GM21786 (cell line): Measurements from ENCODE around the gene WIF1.

Experiments used
- ATAC-seq: cut with Tn5 transposase; IDR thresholded peaks from one replicate; pipeline ENCODE4 v1.9.1; 2021; ENCODE audit not compliant: unreplicated experiment

The WIF1 gene

DNA sequence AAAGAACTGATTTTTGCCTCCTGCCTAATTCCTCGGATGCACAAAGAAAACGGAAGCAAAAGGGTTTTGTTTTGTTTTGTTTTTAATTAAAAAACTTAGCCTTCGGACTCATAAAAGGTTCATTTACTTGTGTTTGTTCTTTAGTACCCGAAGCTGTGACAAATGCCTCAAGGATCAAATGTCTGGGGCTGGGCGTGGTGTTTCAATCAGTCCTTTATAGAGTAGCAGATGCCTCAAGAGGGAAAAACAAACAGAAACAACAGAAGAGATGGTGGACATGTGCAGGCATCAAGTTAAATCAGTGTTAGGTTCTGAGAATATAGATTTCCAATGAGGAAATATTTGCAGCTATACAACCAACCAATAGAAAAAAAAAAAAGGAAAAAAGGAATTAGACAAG lies 1.6 kb upstream of the WIF1 start:
- no peak for ATAC-seq

- no peak for ATAC-seq
Observed at GRCh38 chr12:65121956-65122469, 908 bp upstream of the WIF1 start.

DNA sequence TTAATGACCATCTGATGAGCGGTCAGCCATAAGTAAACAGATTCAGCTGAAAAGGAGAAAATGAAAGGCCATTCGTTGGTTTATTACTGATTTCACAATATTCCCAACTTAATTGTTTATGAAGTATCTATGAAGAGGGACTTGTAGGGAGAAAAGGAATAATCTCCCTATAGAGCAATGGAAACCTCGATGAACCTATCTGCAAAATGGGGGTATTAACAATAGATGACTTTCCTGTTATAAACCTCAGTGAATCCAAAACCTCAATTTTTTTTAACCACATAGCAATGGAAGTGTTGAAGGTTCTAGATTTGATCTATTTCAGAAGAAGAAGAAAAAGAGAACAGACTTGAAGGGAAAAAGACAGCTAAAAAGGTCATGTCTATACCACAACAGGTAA lies 2.0 kb downstream of the WIF1 start:
- no peak for ATAC-seq

- ATAC-seq: no peak
Observed at GRCh38 chr12:65113621-65114035, 7.5 kb downstream of the WIF1 start.

GRCh38 chr12:65106948-65107347 lies 14.2 kb downstream of the WIF1 start:
- ATAC-seq: no peak

DNA sequence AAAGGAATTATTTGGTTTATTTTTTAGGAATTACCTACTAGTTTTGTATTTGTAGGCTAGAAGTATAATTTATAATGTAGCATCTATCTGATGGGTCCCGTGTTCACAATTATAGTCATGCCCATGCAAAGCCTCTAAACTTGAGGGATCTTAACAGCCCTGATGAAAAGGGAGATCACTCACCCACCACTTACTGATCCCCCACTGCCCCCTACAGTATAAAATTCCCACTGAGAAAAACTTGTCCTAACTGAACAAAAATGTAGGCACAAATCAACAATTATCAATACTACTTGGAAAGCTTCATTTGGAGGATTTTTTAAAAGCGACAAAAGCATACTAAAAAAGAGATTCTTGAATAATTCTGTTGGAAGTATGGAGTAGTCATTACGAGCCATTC lies 21.0 kb downstream of the WIF1 start:
- no peak for ATAC-seq

- no peak for ATAC-seq
Observed at GRCh38 chr12:65099182-65099581, 21.9 kb downstream of the WIF1 start.

- ATAC-seq: no peak
Observed at GRCh38 chr12:65098364-65098763, 22.7 kb downstream of the WIF1 start.

DNA sequence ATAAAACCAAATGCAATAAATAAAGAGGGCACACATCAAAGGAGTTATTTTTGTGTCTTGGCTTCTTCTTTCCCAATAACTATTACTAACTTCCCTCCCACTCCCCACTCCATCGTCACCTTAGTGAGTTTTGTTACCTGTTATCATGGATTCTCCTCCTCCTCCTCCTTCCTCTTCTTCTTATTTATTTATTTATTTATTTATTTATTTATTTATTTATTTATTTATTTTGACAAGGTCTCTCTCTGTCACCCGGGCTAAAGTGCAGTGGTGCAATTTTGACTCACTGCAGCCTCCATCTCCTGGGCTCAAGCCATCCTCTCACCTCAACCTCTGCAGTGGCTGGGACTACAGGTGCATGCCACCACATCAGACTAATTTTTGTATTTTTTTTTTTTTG lies 26.4 kb downstream of the WIF1 start:
- no peak for ATAC-seq

- no peak for ATAC-seq
Observed at GRCh38 chr12:65093606-65094005, 27.5 kb downstream of the WIF1 start.

GRCh38 chr12:65090461-65090860 lies 30.6 kb downstream of the WIF1 start:
- no peak for ATAC-seq

- no peak for ATAC-seq
Observed at GRCh38 chr12:65086236-65086635, 34.9 kb downstream of the WIF1 start.

DNA sequence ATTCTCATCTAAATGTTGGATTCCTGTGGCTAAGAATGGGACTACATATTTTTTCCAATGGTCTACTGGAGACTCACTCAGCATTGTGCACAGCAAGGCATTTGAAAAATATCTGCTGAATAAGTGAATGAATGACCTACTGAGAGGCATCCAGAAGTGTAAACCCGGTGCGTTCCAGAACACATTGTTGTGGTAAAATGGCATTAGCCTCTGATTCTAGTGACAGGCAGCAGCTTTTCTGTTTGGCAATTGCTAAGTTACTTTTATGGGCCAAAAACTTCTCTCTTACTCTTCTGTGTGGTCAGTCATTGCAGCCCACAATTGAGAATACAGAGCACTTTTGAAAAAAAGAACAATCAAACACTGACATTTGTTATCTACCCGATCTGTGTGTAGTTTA lies 36.5 kb downstream of the WIF1 start:
- ATAC-seq: no peak

DNA sequence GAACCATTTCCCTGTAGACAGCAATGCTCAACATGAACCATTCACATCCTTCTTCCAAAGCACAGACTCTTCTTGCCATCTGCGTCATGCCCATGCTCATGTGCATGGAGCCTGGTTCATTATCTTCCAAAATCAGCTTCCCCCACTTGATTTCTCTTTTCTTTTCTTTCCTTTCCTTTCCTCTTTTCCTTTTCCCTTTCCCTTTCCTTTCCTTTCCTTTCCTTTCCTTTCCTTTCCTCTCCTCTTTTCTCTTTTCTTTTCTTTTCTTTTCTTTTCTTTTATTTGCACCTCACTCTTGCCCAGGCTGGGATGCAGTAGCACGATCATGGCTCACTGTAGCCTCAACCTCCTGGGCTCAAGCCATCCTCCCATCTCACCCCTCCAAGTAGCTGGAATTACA lies 37.5 kb downstream of the WIF1 start:
- ATAC-seq: no peak

DNA sequence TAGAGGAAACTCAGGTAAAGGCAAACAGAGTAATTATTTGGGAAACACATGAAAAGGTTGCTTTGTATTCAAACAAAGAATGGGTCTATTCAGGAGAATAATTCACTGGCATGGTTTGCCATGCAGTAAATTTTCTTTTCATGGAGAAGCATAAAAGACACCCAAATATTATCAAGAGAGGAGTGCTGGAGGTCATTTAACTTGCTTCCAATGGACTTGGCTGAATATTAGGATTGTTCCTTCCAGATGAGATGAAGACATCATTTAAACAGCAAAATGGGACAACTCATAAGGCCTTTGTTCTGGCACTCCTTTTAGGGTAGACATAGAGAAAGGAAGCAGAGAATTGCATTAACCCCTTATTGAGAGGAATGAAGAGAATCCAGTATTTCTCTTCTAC lies 38.7 kb downstream of the WIF1 start:
- ATAC-seq: no peak

DNA sequence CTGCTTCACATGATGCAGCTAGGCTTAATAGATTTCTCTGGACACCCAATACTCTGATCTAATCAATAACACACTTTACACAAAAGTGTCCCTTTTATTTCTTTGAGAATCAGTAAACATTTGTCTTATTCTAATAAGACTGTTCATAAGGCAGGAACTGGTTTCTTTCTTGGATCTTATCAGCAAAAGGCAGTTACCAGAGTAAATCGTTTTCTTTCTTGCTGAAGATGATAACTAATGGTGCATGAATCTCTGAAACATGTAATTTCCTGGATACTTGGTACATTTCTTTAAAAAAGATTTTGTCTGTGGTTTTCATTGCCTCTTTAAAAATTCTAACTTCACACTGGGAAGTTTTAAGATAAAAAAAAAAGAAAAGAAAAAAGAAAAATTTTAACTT lies 39.6 kb downstream of the WIF1 start:
- ATAC-seq: no peak

DNA sequence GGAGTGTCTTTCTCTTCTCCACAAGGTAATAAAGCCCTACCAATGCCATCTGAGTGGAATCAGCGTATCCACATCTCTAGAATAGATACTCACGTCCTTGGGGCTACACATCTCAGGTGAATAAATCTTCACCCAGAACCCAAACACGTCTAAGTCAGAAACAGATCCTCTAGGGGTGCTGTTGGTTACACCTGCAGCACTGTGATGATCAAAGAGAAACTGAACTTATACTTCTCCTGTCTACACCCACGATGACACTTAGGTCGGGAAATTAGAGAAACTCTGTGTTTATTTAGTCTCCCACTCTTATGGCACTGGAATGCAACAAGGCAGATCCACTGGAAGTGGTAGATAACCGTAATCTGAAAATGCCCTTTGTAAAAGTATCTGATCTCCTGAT lies 46.2 kb downstream of the WIF1 start:
- no peak for ATAC-seq

GRCh38 chr12:65069336-65069735 lies 51.8 kb downstream of the WIF1 start:
- no peak for ATAC-seq

DNA sequence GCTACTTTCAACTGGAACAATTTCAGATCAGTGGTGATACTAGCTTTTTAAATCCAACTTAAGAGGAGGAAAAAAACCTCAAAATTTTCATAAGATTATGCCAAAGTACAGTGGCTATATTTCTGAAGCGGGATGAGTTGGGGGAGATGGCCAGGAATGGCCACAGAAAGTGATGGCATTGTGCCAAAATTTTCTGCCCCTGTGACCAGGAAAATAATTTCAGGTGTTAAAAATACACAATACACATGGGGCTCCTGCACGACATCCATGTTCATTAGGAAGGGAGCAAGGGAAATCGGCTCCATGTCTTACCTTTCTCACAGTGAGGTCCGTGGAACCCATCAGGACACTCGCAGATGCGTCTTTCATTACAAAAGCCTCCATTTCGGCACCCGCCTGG lies 53.7 kb downstream of the WIF1 start:
- no peak for ATAC-seq

- no peak for ATAC-seq
Observed at GRCh38 chr12:65055859-65056258, 65.2 kb downstream of the WIF1 start.

DNA sequence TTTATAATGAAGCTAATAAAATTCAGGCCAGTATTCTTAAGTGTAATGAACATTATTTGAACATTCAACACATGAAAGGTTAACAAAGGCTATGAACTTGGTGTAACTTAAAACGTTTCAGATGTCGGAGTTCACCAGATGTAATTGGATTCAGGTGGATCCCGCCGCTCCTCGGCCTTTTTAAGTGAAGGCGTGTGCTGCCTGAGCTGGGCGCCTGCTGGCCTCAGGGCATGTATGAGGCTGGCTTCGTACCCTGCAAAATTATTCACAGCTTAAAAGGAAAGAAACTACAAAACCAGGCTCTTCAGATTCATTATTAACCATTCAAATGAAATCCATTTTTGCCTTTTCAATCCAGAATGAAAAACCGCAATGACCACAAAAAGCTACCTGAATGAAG lies 69.9 kb downstream of the WIF1 start:
- ATAC-seq: no peak

DNA sequence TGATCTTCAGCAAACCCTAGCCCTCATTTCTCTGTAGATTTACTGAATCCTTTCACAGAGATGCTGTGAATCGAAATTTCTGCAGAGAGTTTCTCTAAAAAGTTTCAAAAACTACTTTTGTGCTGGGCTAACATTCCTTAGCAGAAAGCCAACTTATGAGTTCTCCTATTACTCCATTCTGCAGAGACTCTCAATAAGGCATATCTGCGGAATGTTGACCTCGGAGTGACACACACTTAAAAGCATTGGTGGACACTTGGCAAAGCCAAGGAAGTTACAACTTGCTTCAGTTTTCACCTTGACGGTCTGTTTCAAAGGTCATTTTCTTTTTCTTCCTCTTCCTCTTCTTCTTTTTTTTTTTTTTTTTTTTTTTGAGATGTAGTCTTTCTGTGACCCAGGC lies 75.8 kb downstream of the WIF1 start:
- no peak for ATAC-seq

DNA sequence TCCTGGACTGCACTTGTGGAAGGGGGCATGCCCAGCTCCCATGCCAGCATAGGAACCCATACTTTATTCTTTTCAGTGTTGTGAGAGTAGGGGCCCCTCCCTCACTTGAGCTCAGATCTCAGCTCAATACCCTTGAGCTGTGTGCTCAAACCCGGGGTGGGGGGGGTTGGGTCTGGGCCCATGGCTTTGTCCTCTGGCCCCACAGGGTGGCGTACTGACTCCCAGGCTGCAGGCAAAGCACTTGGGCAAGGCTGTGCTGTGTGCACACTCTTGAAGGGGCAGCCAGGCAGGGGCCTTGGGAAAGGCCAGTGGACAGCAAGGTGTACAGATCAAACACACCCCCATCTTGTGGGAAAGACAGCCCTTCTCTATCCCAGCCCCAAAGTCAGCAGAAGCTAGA lies 81.8 kb downstream of the WIF1 start:
- no peak for ATAC-seq

DNA sequence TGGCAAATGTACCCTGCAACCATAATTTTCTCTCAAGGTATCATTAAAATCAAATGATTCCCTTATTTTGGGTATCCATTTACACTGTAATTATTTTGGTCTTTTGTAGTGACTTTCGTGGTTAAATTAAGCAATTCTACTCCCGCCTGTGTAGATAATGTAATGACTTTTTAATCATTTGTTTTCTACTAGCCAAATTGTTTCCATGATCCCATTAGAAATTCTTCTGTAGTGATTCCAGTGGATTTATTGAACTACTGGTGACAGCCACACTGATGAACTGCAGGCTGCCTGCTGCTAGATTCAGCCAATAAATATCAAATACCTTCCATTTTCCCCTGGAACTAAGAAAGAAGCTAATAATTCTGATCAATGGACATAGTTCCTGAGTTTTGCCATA lies 96.0 kb downstream of the WIF1 start:
- no peak for ATAC-seq
